ENCODE measurements around the gene GPX2. TPM values are rescaled to one million over a fixed set of nuclear protein-coding genes. Genes with fewer than 3 reads are reported as not detected.

The GPX2 gene
- polyA plus RNA-seq, 1 experiment = 1.3 TPM

- Histone ChIP-seq H3K9me3 (ENCODE audit: control insufficient read depth, insufficient read depth, low read length) (no peaks in the 10 kb centered on the region), H3K27ac (ENCODE audit: low read depth, low read length) (no peak overlapping the region), H3K27me3 (ENCODE audit: control insufficient read depth, insufficient read depth, low read length) (peaks cover 3% of the 10 kb centered on the region), H3K4me3 (ENCODE audit: low read depth, low read length) (no peak overlapping the region)
- CTCF ChIA-PET = interaction anchor here (1.7 kb wide), 1 partner anchor 54 kb away, joined by 5 read pairs; no protein-coding TSS in a partner anchor
- no peak for DNase-seq (ENCODE audit: low read depth, low spot score)
- TF ChIP-seq CTCF (IDR thresholded peaks at IDR 0.05; ENCODE audit: low read depth, low read length) = no peak
- POLR2A ChIA-PET = no interaction called here
These were observed 22.9 kb upstream of the GPX2 start for GRCh38 chr14:64965356-64966000.

- Histone ChIP-seq H3K27me3 (ENCODE audit: control insufficient read depth, insufficient read depth, low read length) (no peaks in the 10 kb centered on the region), H3K4me3 (ENCODE audit: low read depth, low read length) (no peak overlapping the region), H3K27ac (ENCODE audit: low read depth, low read length) (no peak overlapping the region), H3K9me3 (ENCODE audit: control insufficient read depth, insufficient read depth, low read length) (no peaks in the 10 kb centered on the region)
- DNase-seq (ENCODE audit: low read depth, low spot score) = no peak
- CTCF ChIA-PET = interaction anchor here (0.5 kb wide), 1 partner anchor 19 kb away, joined by 3 read pairs; no protein-coding TSS in a partner anchor
- TF ChIP-seq CTCF (IDR thresholded peaks at IDR 0.05; ENCODE audit: low read depth, low read length) = no peak
- POLR2A ChIA-PET = no interaction called here
These were observed 21.1 kb upstream of the GPX2 start for GRCh38 chr14:64963611-64964010.

DNA sequence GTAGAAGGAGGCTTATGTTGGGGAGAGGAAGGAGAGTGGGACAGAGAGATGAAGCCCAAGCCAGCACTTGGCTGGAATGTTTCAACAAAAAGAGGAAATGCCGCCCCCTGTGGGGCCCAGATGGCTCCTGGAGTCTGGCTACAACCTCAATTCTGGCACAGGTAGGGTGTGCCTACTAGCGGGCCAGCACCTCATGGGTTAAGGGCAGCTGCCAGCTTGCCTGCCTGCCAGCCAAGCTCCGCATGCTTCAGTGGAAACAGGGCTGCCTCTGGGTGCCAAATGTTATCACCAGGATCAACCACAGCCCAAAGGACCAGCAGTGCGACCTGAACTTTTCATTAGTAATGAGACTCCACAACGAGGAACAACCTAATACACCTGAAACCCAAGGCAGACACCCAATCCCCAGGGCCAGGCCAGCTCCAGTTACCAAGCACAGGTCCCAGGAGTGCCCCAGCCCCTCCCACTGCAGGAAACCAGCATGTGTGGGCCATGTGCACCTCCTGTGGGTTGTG, 18.3 kb upstream of the GPX2 start:
- CTCF ChIA-PET = interaction anchor here (0.6 kb wide), 1 partner anchor 15 kb away, joined by 3 read pairs; no protein-coding TSS in a partner anchor
- POLR2A ChIA-PET = no interaction called here

DNA sequence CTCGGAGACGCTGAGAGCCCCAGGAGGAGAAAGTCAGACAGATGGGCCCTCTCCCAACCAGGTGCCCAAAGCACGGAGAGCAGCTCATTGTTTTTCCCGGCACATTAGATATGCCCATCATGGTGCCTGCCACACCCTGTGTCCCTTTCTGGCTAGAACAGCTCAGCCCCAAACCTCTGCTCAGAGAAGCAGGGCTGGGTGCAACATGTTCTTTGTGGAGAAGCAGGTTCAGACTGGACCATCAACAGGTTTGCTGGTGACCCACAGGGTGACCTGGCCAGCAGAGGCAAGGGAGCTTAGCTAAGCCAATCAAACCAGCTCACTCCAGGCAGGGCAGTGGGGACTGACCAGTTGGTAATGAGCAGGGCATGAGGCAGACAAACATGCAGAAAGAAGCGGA, 16.2 kb upstream of the GPX2 start:
- ChIA-PET POLR2A (no interaction called here), CTCF (interaction anchor here (0.8 to 1.3 kb wide), 2 partner anchors 25 to 28 kb away, joined by 3 read pairs; partner anchors contain the start of gene FNTB)
- no peaks in the 10 kb centered on the region for H3K27me3 ChIP-seq (ENCODE audit: control insufficient read depth, insufficient read depth, low read length)
- no peaks in the 10 kb centered on the region for H3K9me3 ChIP-seq (ENCODE audit: control insufficient read depth, insufficient read depth, low read length)
- TF ChIP-seq CTCF (IDR thresholded peaks at IDR 0.05; ENCODE audit: low read depth, low read length) = no peak
- no peak for DNase-seq (ENCODE audit: low read depth, low spot score)
- no peak overlapping the region for H3K27ac ChIP-seq (ENCODE audit: low read depth, low read length)
- H3K4me3 ChIP-seq (ENCODE audit: low read depth, low read length) = no peak overlapping the region

More for the DNA sequence above, 18.3 kb upstream of the GPX2 start:
- no peaks in the 10 kb centered on the region for H3K27me3 ChIP-seq (ENCODE audit: control insufficient read depth, insufficient read depth, low read length)
- no peak overlapping the region for H3K4me3 ChIP-seq (ENCODE audit: low read depth, low read length)
- H3K9me3 ChIP-seq (ENCODE audit: control insufficient read depth, insufficient read depth, low read length) = no peaks in the 10 kb centered on the region
- DNase-seq (ENCODE audit: low read depth, low spot score) = no peak
- TF ChIP-seq CTCF (IDR thresholded peaks at IDR 0.05; ENCODE audit: low read depth, low read length) = no peak
- no peak overlapping the region for H3K27ac ChIP-seq (ENCODE audit: low read depth, low read length)

DNA sequence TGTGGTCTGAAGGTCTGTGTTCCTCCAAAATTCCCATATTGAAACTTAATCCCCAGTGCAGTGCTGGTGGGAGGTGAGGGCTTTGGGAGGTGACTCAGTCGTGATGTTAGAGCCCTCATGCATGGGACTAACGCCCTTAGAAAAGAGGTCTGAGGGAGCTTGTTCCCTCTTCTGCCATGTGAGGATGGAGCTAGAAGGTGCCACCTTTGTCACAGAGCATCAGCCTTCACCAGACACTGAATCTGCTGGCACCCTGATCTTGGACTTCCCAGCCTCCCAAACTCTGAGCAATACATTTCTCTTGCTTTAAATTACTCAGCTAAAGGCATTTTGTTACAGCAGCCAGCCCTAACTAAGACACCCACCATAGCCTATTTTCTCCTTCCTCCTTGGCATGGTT, 15.7 kb upstream of the GPX2 start:
- ChIA-PET CTCF (interaction anchor here (0.8 kb wide), 1 partner anchor 26 kb away, joined by 3 read pairs; no protein-coding TSS in a partner anchor), POLR2A (no interaction called here)
- H3K4me3 ChIP-seq (ENCODE audit: low read depth, low read length) = no peak overlapping the region
- no peak for TF ChIP-seq CTCF (IDR thresholded peaks at IDR 0.05; ENCODE audit: low read depth, low read length)
- H3K9me3 ChIP-seq (ENCODE audit: control insufficient read depth, insufficient read depth, low read length) = no peaks in the 10 kb centered on the region
- no peak for DNase-seq (ENCODE audit: low read depth, low spot score)
- no peaks in the 10 kb centered on the region for H3K27me3 ChIP-seq (ENCODE audit: control insufficient read depth, insufficient read depth, low read length)
- H3K27ac ChIP-seq (ENCODE audit: low read depth, low read length) = no peak overlapping the region
